Central memory CD8-positive, alpha-beta T cell (primary cell): ENCODE data around the gene STK10.

ENCODE experiments used
- ATAC-seq: fragments of 150-1000 bp; cut with Tn5 transposase; replicated peaks from 2 replicates; pipeline ENCODE4 v1.10.0; 2022; ENCODE audit warnings: mild to moderate bottlenecking, moderate FRiP score, moderate number of reproducible peaks; ENCODE audit not compliant: poor library complexity, severe bottlenecking; ENCODE audit errors: extremely low read depth
- DNase-seq, 2 donors: peaks; one replicate each; pipeline ENCODE4 v3.0.0; 2021; ENCODE audit warnings: low spot score in 2 of 2
- H3K27ac Mint-ChIP-seq: one replicate; pipeline ENCODE4 v1.8.0; 2022; ENCODE audit warnings: low read depth, mild to moderate bottlenecking, moderate library complexity, mixed read lengths
- H3K27me3 Mint-ChIP-seq: one replicate; pipeline ENCODE4 v1.8.0; 2022; ENCODE audit warnings: mixed read lengths
- H3K36me3 Mint-ChIP-seq: one replicate; pipeline ENCODE4 v1.8.0; 2022; ENCODE audit warnings: mild to moderate bottlenecking, moderate library complexity, mixed read lengths; ENCODE audit not compliant: insufficient read depth
- H3K4me1 Mint-ChIP-seq: one replicate; pipeline ENCODE4 v1.8.0; 2022; ENCODE audit warnings: mixed read lengths
- H3K4me3 Mint-ChIP-seq: one replicate; pipeline ENCODE4 v1.8.0; 2022; ENCODE audit warnings: mild to moderate bottlenecking, moderate library complexity, mixed read lengths
- H3K9me3 Mint-ChIP-seq: one replicate; pipeline ENCODE4 v1.8.0; 2022; ENCODE audit warnings: mixed read lengths

Gene STK10

GRCh38 chr5:172106511-172107356 is 81.3 kb downstream of the STK10 start:
- H3K4me3 Mint-ChIP-seq = peak overlapping the region; percentile 31
- H3K36me3 Mint-ChIP-seq = peaks cover 43% of the 10 kb centered on the region
- H3K9me3 Mint-ChIP-seq = no peaks in the 10 kb centered on the region
- no peaks in the 10 kb centered on the region for H3K27me3 Mint-ChIP-seq
- DNase-seq (peak; percentile 36 to 55), ATAC-seq (no peak)
- peak overlapping the region; percentile 29 for H3K27ac Mint-ChIP-seq
- peaks cover 52% of the 10 kb centered on the region for H3K4me1 Mint-ChIP-seq

GRCh38 chr5:172105811-172106210 is 82.2 kb downstream of the STK10 start:
- peaks cover 48% of the 10 kb centered on the region for H3K36me3 Mint-ChIP-seq
- H3K4me3 Mint-ChIP-seq = no peak overlapping the region
- peak overlapping the region; percentile 71 for H3K27ac Mint-ChIP-seq
- H3K9me3 Mint-ChIP-seq = no peaks in the 10 kb centered on the region
- H3K27me3 Mint-ChIP-seq = no peaks in the 10 kb centered on the region
- ATAC-seq (no peak), DNase-seq (no peak)
- H3K4me1 Mint-ChIP-seq = peaks cover 48% of the 10 kb centered on the region

GRCh38 chr5:172104801-172105701 is 83.0 kb downstream of the STK10 start:
- no peak overlapping the region for H3K4me3 Mint-ChIP-seq
- H3K4me1 Mint-ChIP-seq = peaks cover 40% of the 10 kb centered on the region
- H3K27ac Mint-ChIP-seq = peak overlapping the region; percentile 71
- no peaks in the 10 kb centered on the region for H3K27me3 Mint-ChIP-seq
- ATAC-seq = no peak
- H3K9me3 Mint-ChIP-seq = no peaks in the 10 kb centered on the region
- no peak for DNase-seq
- H3K36me3 Mint-ChIP-seq = peaks cover 52% of the 10 kb centered on the region

- Mint-ChIP-seq H3K27ac (no peak overlapping the region), H3K4me3 (no peak overlapping the region), H3K4me1 (peaks cover 32% of the 10 kb centered on the region), H3K27me3 (no peaks in the 10 kb centered on the region), H3K36me3 (peaks cover 56% of the 10 kb centered on the region), H3K9me3 (no peaks in the 10 kb centered on the region)
- DNase-seq (no peak), ATAC-seq (no peak)
These were observed 84.0 kb downstream of the STK10 start for GRCh38 chr5:172104021-172104420.

- DNase-seq (no peak), ATAC-seq (no peak)
- peaks cover 63% of the 10 kb centered on the region for H3K36me3 Mint-ChIP-seq
- no peak overlapping the region for H3K4me3 Mint-ChIP-seq
- H3K9me3 Mint-ChIP-seq = no peaks in the 10 kb centered on the region
- H3K27ac Mint-ChIP-seq = no peak overlapping the region
- H3K27me3 Mint-ChIP-seq = no peaks in the 10 kb centered on the region
- H3K4me1 Mint-ChIP-seq = peaks cover 38% of the 10 kb centered on the region
These were observed 85.0 kb downstream of the STK10 start for GRCh38 chr5:172102913-172103626.

DNA sequence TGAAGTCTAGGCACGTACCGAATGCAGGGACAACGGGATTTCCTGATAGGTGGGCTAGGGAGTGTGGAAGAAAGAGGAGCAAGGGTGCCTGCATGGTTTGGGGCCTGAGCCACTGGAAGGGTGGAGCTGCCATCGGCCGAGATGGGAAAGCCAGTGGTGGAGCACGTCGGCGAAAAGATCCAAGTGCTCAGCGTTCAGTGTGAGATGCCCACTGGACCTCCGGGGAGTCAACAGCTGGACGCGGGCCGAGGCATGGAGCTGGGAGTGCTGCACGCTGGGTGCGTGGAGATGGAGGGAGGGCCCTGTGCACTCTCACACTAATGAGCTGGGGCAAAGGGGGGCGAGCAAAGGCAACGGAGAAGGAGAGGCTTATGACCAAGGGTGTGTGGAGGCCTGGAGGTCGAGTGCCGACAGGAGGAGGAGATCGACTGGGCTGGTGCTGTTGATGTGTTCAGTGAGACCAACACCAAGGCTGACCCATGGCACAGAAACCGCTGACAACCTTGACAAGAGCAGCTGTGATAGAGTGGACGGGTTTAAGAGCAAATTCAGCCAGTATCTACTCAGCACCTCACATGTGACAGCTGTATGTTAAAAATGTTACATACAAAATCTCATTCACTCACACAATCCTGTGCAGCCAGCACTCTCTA is 85.7 kb downstream of the STK10 start:
- ATAC-seq (no peak), DNase-seq (no peak)
- H3K4me3 Mint-ChIP-seq = no peak overlapping the region
- no peak overlapping the region for H3K27ac Mint-ChIP-seq
- no peaks in the 10 kb centered on the region for H3K27me3 Mint-ChIP-seq
- peaks cover 66% of the 10 kb centered on the region for H3K36me3 Mint-ChIP-seq
- H3K4me1 Mint-ChIP-seq = peaks cover 45% of the 10 kb centered on the region
- H3K9me3 Mint-ChIP-seq = no peaks in the 10 kb centered on the region

DNA sequence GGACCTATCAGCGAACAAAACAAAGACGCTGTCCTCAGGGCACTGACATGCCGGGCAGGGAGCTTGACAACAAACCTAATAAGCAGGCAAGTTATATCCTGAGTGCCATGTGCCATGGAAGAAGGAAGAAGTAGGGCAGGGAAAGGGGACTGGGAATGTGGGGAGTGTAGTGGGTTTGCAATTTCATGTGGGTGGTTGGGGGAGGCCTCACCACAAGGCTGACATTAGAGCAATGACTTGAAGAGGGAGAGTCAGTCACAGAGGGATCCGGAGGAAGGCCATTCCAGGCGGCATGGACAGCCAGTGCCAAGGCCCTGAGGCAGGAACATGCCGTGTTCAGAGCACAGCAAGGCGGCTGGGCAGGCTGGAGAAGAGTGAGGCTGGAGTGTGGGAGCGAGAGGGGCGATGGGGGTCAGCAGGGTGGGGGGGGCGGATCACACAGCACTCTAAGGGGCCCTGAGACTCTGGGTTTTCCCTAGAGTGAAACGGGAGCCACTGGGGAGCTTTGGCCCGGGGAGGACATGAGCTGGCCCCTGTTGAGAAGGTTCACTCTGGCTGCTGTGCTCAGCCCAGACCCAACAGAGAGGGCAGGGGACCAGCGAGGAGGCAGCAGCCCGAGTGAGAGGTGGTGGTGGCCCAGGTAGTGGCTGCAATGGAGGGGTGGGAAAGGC is 86.3 kb downstream of the STK10 start:
- ATAC-seq = no peak
- no peaks in the 10 kb centered on the region for H3K9me3 Mint-ChIP-seq

DNA sequence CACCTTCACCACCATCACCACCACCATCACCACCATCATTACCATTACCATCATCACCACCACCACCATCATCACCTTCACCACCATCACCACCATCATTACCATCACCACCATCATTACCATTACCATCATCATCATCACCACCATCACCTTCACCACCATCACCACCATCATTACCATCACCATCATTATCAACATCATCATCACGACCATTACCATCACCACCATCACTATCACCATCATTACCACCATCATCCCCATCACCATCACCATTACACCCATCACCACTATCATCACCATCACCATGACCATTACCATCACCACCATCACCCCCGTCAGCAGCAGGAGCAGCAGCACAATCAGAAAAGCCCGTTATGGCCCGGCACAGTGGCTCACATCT is 89.1 kb downstream of the STK10 start:
- no peak overlapping the region for H3K4me3 Mint-ChIP-seq
- no peaks in the 10 kb centered on the region for H3K9me3 Mint-ChIP-seq
- peaks cover 60% of the 10 kb centered on the region for H3K36me3 Mint-ChIP-seq
- no peak for DNase-seq
- H3K4me1 Mint-ChIP-seq = peaks cover 33% of the 10 kb centered on the region
- no peaks in the 10 kb centered on the region for H3K27me3 Mint-ChIP-seq
- no peak for ATAC-seq
- peak overlapping the region; percentile 4 for H3K27ac Mint-ChIP-seq

More for the DNA sequence above, 86.3 kb downstream of the STK10 start:
- H3K4me1 Mint-ChIP-seq = peaks cover 40% of the 10 kb centered on the region
- H3K27me3 Mint-ChIP-seq = no peaks in the 10 kb centered on the region
- H3K27ac Mint-ChIP-seq = no peak overlapping the region
- no peak for DNase-seq
- H3K36me3 Mint-ChIP-seq = peaks cover 64% of the 10 kb centered on the region
- H3K4me3 Mint-ChIP-seq = no peak overlapping the region

- Mint-ChIP-seq H3K27ac (peak overlapping the region; percentile 4), H3K9me3 (no peaks in the 10 kb centered on the region), H3K4me3 (no peak overlapping the region), H3K4me1 (peaks cover 33% of the 10 kb centered on the region), H3K36me3 (peaks cover 59% of the 10 kb centered on the region), H3K27me3 (no peaks in the 10 kb centered on the region)
- DNase-seq (no peak), ATAC-seq (no peak)
These were observed 90.0 kb downstream of the STK10 start for GRCh38 chr5:172098046-172098445.

GRCh38 chr5:172097356-172097755 is 90.7 kb downstream of the STK10 start:
- Mint-ChIP-seq H3K4me3 (no peak overlapping the region), H3K27ac (peak overlapping the region; percentile 4), H3K27me3 (no peaks in the 10 kb centered on the region), H3K36me3 (peaks cover 64% of the 10 kb centered on the region), H3K4me1 (peaks cover 31% of the 10 kb centered on the region), H3K9me3 (no peaks in the 10 kb centered on the region)
- DNase-seq (no peak), ATAC-seq (no peak)

DNA sequence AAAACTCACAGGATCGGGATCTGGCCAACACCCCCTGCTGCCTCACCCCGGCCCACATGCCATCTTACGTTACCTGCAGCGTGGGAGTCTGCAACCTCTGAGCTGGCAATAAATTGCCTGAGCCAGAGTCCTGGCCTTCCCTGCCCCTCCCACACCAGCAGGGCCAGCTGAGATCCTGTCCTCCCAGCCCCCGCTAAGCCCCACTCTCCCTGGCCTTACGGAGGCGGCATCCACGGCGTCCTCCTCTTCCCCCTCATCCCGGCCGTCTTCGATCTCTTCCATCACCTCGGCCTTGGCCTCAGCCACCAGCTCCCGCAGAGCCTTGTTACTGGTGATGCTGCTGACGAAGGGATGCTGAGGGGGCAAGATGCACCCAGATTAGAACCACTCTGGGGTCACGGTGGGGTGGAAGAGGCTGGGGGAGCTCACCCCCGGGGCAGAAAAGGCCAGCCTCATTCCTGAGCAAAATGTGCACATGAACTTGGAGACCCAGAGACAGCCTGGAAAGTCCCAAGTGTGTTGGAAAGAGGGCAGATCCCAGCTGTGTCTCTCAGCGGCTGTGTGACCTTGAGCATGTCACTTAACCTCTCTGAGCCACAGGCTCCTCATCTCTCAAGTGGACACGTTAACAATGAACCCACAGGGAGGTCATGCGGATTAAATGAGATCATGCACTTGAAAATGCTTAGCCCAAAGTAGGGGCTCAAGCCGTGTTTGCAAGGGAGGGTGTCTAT is 91.7 kb downstream of the STK10 start:
- Mint-ChIP-seq H3K9me3 (no peaks in the 10 kb centered on the region), H3K27ac (no peak overlapping the region), H3K4me1 (peaks cover 21% of the 10 kb centered on the region), H3K27me3 (no peaks in the 10 kb centered on the region), H3K4me3 (no peak overlapping the region), H3K36me3 (peaks cover 65% of the 10 kb centered on the region)
- ATAC-seq = no peak
- DNase-seq = no peak
